GM13976 (cell line): ENCODE results near the gene NKD1.
A peak's percentile ranks its signal among the peaks of the same experiment; 100 is the strongest.

ENCODE experiments used
- DNase-seq: peaks from one replicate; pipeline ENCODE4 v3.0.0; 2012; ENCODE audit warnings: low spot score
- in situ Hi-C: fragments of 300-500 bp; cut with MboI; formaldehyde crosslinking; loops from one replicate; pipeline ENCODE4 v1.12.0; 2022; ENCODE audit warnings: low sequenced_read_pairs, mixed read lengths, inconsistent platforms; ENCODE audit not compliant: unreplicated experiment
- TF ChIP-seq, protein P1 (sequence below): IDR thresholded peaks from 2 replicates; pipeline ENCODE4 v1.5.1; 2012; ENCODE audit warnings: borderline replicate concordance, mild to moderate bottlenecking; ENCODE audit not compliant: insufficient read depth; ENCODE audit errors: extremely low read depth, missing control alignments, control extremely low read depth

The NKD1 gene

DNA sequence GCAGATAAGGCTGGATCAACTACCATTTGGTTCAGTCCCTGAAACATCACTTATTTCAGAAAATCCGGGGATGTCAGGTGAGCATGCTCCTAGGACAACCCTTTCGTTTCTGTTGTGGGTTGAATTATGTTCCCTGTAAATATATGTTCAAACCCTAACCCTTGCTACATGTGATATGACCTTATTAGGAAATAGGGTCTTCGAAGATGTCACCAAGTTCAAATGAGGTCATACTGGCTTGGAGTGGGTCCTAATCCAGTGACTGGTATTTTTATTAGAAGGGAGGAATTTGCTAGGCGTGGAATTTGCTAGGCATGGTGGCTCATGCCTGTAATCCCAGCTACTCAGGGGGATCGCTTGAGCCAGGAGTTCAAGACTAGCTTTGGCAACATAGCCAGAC is 111.6 kb downstream of the NKD1 start:
- TF ChIP-seq, protein P1, sequence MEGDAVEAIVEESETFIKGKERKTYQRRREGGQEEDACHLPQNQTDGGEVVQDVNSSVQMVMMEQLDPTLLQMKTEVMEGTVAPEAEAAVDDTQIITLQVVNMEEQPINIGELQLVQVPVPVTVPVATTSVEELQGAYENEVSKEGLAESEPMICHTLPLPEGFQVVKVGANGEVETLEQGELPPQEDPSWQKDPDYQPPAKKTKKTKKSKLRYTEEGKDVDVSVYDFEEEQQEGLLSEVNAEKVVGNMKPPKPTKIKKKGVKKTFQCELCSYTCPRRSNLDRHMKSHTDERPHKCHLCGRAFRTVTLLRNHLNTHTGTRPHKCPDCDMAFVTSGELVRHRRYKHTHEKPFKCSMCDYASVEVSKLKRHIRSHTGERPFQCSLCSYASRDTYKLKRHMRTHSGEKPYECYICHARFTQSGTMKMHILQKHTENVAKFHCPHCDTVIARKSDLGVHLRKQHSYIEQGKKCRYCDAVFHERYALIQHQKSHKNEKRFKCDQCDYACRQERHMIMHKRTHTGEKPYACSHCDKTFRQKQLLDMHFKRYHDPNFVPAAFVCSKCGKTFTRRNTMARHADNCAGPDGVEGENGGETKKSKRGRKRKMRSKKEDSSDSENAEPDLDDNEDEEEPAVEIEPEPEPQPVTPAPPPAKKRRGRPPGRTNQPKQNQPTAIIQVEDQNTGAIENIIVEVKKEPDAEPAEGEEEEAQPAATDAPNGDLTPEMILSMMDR: no peak
- no peak for DNase-seq
- in situ Hi-C loops: no loop called here

DNA sequence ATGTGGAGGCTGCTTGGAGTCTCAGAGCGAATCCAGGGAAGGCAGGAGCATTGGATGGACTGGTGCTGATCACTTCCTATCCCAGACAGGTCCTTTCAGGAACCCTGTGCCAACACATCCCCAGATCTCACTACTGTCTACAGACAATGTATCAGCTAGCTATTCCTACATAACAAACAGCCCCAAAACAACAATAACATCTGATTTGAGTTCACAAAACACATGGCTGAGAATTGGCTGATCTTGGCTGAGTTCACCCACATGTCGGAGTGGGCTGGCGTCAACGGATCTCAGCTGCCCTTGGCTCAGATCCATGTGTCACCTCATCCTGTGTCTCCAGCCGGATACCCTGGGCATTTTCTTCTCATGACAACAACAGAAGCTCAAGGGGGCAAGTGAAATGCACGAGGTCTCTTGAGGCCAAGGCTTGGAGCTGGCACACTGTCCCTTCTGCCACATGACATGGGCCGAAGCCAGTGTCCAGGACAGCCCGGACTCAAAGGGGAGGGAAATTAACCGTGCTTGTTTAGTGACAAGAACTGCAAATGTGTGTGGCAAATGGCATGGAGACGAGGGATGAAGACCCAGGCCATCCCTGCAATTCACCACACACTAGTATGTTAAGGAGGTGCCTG is 114.2 kb downstream of the NKD1 start:
- TF ChIP-seq, protein P1: no peak

DNA sequence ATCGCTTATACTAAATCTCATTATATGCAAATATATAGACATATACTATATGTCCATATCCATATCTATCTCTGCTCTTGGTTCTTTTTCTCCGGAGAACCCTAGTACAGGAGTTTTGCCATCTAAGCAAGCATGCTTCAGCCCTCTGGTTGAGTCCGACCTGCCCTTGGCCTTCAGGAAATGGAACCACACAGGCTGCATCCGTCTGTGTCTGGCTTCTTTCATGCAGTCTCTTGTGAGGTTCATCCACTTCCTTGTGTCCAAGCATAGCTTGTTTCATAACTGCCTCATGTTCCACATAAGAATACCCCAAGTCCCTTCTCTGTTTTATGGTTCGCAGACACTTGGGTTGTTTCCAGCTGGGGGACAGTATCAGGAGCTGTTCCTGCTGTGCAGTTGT is 116.1 kb downstream of the NKD1 start:
- TF ChIP-seq, protein P1: no peak
- in situ Hi-C loops: no loop called here
- DNase-seq: no peak

More for the DNA sequence above, 114.2 kb downstream of the NKD1 start:
- in situ Hi-C loops: no loop called here
- no peak for DNase-seq

DNA sequence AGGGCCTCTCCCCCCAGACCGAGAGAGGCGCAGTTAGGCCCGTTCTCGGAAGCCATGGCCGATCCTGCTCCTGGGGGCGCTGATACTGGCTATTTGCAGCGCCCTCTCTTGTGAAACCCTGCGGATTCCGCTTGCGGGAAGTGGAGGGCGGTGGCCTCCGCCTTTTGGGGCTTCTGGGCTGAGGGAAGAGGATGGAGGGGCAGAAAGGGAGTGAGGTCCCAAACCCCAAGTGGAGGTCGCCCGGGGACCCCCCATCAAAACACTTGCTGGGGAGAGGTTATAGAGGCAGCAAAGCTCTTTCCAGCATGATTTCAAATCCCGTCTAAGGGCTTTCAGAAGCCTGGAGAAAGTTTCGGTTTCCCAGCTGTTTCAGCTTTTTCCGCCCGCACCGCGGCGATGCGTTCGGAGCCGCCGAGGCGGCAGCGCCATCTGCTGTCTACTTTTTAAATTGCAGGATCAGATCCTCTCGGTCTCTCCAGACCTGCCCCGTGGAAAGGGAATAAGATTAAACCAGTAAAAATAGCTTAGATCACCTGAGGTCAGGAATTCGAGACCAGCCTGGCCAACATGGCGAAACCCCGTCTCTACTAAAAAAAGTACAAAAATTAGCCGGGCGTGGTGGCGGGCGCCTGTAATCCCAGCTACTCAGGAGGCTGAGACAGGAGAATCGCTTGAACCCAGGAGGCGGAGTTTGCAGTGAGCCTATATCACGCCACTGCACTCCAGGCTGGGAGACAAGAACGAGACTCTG is 117.1 kb downstream of the NKD1 start:
- in situ Hi-C loops: loop anchor here (5.0 kb wide), 1 partner anchor 132 kb away; no protein-coding TSS in a partner anchor
- TF ChIP-seq, protein P1: peak; percentile 73
- DNase-seq: peak; percentile 80

DNA sequence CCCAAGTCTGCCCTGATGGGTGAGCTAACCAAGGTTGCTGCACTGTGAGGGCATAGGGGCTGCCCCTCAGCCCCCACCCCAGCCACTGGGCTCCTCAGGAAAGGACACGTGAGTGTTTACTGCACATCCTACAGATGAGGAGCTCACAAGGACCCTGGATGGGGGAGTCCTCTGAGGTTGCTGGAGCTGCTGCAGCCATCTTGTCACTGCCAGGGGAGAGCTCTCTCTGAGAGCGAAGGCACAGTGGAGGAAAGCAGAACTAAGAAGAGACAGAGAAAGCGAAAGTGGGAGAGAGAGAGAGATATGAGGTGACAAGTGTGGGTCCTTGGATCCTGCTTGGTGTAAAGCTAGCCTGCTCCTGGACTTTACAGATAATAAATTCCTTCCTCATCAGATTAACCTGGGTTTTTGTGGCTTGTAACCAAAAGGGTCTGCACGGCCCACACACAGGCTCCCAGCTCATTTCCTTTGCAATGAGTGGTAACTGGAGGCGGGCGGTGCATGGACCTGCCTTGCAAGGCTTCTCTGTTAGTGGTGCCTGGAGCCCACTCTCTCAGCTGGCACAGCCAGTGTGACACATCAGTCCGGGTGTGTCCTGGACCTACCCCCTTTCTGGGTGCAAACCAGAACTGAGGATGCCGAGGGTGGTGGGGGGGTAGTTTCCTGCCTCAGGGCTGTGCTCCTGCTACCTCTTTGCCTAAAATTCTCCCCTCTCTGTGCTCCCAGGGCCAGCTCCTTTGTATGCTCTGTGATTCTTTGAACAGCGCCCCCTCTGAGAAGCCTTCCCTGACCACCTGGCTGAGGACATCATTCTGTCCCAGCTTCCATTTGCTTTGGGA is 118.7 kb downstream of the NKD1 start:
- in situ Hi-C loops: loop anchor here (5.0 kb wide), 1 partner anchor 130 kb away; no protein-coding TSS in a partner anchor
- TF ChIP-seq, protein P1: no peak
- peak; percentile 78 for DNase-seq
